ENCODE measurements around the gene MIPEP.

MIPEP gene

DNA sequence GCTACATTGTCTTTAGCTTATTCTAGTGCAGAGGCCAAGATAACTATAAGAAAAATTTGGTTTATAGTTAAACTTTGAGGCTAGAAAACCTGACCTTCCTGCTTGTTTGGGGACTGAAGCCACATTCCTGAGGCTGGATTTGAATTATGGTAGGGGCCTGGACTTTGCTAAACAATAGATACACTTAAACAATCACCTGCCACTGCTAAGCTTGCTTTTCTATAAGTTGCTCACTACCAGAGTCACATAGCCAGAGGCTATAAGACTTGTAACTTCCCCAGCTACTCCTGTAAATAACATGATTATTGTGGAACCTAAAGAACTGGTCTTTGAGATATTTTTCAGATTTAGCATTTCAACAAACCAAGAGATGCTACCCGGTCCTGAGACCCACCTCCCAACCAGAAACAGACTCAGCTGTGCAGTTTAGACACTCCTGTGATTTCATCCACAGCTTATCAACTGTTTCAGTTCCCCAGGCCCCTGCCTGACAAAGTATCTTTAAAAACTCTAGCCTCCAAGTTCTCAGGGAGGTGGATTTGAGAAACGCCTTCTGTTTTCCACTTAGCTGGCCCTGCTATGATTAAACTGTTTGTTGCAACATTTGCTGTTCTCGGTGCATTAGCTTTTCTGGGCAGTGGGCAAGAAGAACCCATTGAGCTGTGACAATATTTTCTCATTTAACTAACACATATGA, 77.7 kb downstream of the MIPEP start:
- FAIRE-seq, result no peak
- DNase-seq (ENCODE audit: insufficient read length, low spot score), result no peak

- DNase-seq (ENCODE audit: insufficient read length, low spot score), result no peak
- no peak for FAIRE-seq
These were observed 78.4 kb downstream of the MIPEP start for GRCh38 chr13:23810685-23811240.

GRCh38 chr13:23808803-23809202, 80.4 kb downstream of the MIPEP start:
- no peak for DNase-seq (ENCODE audit: insufficient read length, low spot score)
- FAIRE-seq, result no peak

GRCh38 chr13:23806874-23807526, 82.2 kb downstream of the MIPEP start:
- FAIRE-seq, result no peak

DNA sequence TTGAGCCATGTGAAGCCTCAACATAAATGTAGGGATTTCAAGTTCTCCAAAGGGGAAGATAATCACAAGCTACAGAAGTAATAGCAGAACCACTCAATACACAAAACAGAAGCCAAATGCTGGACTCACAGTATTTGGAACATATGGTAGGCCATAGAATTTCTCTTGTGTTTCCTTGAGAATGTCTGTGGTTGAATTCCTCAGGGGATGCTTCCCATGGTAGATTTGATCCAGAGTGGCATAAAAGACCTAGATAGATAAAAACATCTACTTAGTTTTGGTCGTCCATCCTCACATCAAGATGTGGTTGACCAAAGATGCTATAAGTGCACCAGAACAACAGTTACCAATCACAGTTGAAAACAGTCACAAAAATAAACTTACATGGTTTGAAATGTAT, 83.4 kb downstream of the MIPEP start:
- DNase-seq (ENCODE audit: insufficient read length, low spot score) (no peak), FAIRE-seq (no peak)

More at GRCh38 chr13:23806874-23807526, 82.2 kb downstream of the MIPEP start:
- DNase-seq (ENCODE audit: insufficient read length, low spot score), result no peak

DNA sequence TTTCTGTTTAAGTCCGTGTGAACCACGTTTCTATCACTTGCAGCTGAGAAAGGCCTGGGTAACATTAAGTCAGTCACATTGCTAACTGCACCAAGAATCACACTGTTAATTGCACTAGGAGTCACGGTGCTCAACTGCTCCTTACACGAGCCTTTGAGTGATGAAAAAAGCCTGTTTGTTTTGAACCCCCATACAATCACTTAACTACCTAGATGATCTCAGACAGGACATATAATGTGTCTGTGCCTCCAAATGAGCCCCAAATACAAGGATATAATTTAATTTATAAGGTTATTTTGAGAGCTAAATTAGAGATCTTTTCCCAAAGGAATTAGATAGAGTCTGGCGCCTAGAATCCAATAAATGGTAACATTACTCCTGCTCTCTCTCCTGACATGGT, 84.1 kb downstream of the MIPEP start:
- DNase-seq (ENCODE audit: insufficient read length, low spot score) (no peak), FAIRE-seq (no peak)

DNA sequence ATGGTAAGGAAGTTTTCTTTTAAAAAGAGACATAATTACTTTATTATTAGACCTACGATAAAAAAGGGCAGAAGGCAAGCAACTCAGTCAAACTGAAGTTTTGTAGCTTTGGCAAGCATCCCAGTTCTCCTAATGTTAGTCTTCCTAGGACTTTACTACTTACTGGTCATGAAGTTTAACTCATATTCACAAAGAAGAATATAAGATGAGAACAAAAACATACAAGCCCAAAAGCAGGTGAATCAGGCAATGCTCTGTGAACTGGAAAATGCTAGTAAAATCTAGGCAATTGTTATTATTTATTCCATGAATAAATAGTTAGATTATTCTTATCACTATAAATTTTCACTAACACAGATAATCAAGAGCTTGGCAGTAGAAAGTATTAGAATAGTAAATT, 85.0 kb downstream of the MIPEP start:
- FAIRE-seq, result no peak
- no peak for DNase-seq (ENCODE audit: insufficient read length, low spot score)

DNA sequence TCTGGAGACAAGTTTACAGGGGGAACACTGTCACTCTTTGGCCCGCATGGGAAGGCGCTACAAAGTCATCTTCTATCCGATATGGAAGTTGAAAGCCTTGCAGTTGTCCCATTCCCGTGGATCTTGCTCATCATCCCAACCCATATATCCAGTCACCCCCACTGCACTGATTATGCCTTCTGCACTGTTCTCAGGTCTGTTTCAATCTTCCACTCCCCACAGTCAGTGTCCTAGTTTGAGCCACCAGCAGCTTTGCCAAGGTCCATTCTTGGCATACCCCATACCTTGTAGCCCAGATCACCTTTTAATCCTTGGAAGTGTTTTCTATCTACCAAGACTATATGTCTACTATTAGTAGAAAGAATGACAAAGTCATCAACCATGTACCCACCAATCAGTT, 88.1 kb downstream of the MIPEP start:
- FAIRE-seq (no peak), DNase-seq (ENCODE audit: insufficient read length, low spot score) (no peak)

DNA sequence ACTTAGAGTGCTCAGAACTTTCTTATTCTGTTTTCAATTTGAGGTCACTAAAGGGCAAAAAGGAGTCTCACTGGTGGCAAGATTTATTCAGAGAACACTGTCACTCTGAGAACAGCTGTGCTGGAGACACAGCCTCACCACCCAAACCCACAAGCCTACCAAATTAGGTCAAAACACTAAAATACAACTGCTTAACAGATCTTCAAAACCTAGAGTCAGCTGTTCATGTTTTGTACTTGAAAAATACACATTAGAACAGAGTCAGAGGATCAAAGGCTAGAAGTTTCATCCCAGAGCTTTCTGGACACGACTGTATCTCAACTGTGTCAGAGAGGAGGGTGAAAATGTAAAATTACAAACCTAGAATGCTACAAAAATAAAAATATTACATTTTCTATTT, 89.3 kb downstream of the MIPEP start:
- DNase-seq (ENCODE audit: insufficient read length, low spot score) (no peak), FAIRE-seq (no peak)

GRCh38 chr13:23797276-23797903, 91.8 kb downstream of the MIPEP start:
- FAIRE-seq (no peak), DNase-seq (ENCODE audit: insufficient read length, low spot score) (no peak)

- DNase-seq (ENCODE audit: insufficient read length, low spot score), result no peak
- no peak for FAIRE-seq
These were observed 92.6 kb downstream of the MIPEP start for GRCh38 chr13:23796551-23796950.

- FAIRE-seq (no peak), DNase-seq (ENCODE audit: insufficient read length, low spot score) (peak; percentile 9)
These were observed 94.7 kb downstream of the MIPEP start for GRCh38 chr13:23794267-23795161.

DNA sequence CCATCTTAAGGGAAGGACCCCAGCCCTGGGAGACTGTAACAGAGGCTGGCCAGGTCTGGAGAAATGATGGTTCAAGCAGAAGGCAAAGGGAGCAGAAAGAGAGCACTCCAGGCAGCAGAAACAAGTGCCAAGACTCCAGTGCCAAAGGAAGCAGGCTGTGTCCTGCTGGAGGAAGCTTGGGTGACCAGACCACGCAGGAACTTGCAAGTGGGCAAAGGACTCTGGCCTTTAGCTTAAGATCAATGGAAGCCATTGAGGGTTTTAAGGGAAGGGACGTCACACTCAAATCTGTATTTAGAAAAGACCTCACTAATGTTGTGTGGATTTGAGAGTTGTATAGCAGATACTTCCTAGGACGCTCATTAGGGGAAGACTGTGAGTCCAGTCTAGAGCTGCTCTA, 95.5 kb downstream of the MIPEP start:
- DNase-seq (ENCODE audit: insufficient read length, low spot score) (no peak), FAIRE-seq (no peak)

DNA sequence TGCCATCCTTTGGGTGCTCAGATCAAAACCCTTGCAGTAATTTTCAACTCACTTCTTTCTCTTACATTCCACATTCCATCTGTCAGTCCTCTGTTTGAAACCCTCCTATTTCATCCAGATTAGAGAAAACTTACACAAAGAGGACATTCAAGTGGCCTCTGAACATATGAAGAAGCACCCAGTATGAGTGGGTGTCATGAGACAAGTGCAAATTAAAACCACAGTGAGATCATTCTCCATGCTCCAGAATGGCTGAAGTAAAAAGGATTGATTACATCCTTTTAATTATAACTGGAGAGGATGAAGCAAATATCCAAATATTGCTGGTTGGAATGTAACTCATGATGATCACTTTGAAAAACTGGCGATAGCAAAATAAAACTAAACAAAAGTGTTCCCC, 96.5 kb downstream of the MIPEP start:
- DNase-seq (ENCODE audit: insufficient read length, low spot score), result no peak
- FAIRE-seq, result no peak

- no peak for FAIRE-seq
These were observed 98.5 kb downstream of the MIPEP start for GRCh38 chr13:23790577-23791170.

GRCh38 chr13:23789576-23790346, 99.4 kb downstream of the MIPEP start:
- DNase-seq (ENCODE audit: insufficient read length, low spot score) (no peak), FAIRE-seq (no peak)

More at GRCh38 chr13:23790577-23791170, 98.5 kb downstream of the MIPEP start:
- DNase-seq (ENCODE audit: insufficient read length, low spot score), result no peak

- DNase-seq (ENCODE audit: insufficient read length, low spot score) (no peak), FAIRE-seq (no peak)
These were observed 100.7 kb downstream of the MIPEP start for GRCh38 chr13:23788459-23788858.

GRCh38 chr13:23787464-23787863, 101.7 kb downstream of the MIPEP start:
- no peak for DNase-seq (ENCODE audit: insufficient read length, low spot score)
- no peak for FAIRE-seq

GRCh38 chr13:23786607-23787006, 102.6 kb downstream of the MIPEP start:
- DNase-seq (ENCODE audit: insufficient read length, low spot score), result no peak
- FAIRE-seq, result no peak

DNA sequence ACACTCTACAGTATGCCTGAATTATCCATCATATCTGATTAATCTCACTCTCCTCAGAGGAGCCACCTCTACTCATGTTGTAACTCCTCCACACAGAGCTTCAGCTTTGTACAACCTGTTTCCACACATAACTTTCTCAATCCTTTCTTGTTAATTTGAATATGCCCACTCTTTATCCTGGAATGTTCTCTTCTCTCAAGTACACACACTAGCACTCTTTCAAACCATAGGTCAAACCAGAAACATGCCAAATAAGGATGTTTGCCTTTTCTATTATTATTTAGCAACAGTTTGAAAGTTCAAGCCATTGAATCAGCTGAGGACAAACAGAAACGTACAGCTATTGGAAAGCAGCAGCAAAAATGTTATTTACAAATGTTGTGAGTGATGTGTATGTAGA, 110.3 kb downstream of the MIPEP start:
- no peak for FAIRE-seq
- DNase-seq (ENCODE audit: insufficient read length, low spot score), result no peak
